VCaP (cell line): ENCODE results near the gene PIGP.
A peak's percentile ranks its signal among the peaks of the same experiment; 100 is the strongest.

Experiments
- H3K27ac ChIP-seq: fragments of 450-650 bp; 2 replicates; pipeline ENCODE4 v1.5.1; 2017
- CTCF ChIP-seq: fragments of 450-650 bp; conservative IDR thresholded peaks from 2 replicates; pipeline ENCODE4 v1.5.1; 2017; ENCODE audit warnings: mild to moderate bottlenecking, moderate library complexity

The PIGP gene

GRCh38 chr21:37063433-37063832, 9.4 kb downstream of the PIGP start:
- no peak overlapping the region for H3K27ac ChIP-seq
- TF ChIP-seq CTCF, result no peak

GRCh38 chr21:37062593-37062935, 10.3 kb downstream of the PIGP start:
- H3K27ac ChIP-seq, result no peak overlapping the region
- no peak for TF ChIP-seq CTCF

- no peak overlapping the region for H3K27ac ChIP-seq
- no peak for TF ChIP-seq CTCF
Observed at GRCh38 chr21:37061926-37062592, 10.8 kb downstream of the PIGP start.

GRCh38 chr21:37060296-37060695, 12.6 kb downstream of the PIGP start:
- no peak overlapping the region for H3K27ac ChIP-seq
- 0 out of 2 replicates have a peak, but pooled peaks have one; percentile 24 for TF ChIP-seq CTCF

- TF ChIP-seq CTCF, result no peak
- no peak overlapping the region for H3K27ac ChIP-seq
Observed at GRCh38 chr21:37059181-37059580, 13.7 kb downstream of the PIGP start.

GRCh38 chr21:37058261-37058660, 14.6 kb downstream of the PIGP start:
- H3K27ac ChIP-seq, result no peak overlapping the region
- no peak for TF ChIP-seq CTCF

- H3K27ac ChIP-seq, result no peak overlapping the region
- no peak for TF ChIP-seq CTCF
Observed at GRCh38 chr21:37057614-37058013, 15.3 kb downstream of the PIGP start.
